Esophagus squamous epithelium (tissue), 4 donors: ENCODE data around the gene PLBD2.

Experiments
- CTCF ChIP-seq, 6 experiments: fragments of 450-650 bp in 4 of 6; fragments of 200-600 bp in 2 of 6; sonication (generic) in 2 of 6; IDR thresholded peaks; one replicate each; pipeline ENCODE4 v1.5.1; 2016 to 2019; ENCODE audit warnings: antibody characterized with exemption in 6 of 6, mild to moderate bottlenecking in 4 of 6, moderate library complexity in 4 of 6
- POLR2A ChIP-seq, 4 donors: fragments of 450-650 bp; IDR thresholded peaks; one replicate each; pipeline ENCODE4 v1.6.1; 2017; ENCODE audit warnings: antibody characterized with exemption in 4 of 4, mild to moderate bottlenecking in 4 of 4, moderate library complexity in 3 of 4

DNA sequence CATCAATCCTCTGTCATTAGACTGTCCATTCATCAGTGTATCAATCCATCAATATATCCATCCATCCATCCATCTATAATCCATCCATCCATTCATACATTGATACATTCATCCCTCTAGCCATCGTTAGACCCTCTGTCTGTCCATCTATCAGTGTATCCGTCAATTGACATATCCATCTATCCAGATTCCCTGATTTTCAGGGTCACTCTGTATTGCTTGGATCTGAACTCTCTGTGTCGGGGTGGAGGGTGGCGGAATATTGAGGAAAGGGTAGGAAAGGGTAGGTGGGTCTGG is 80.9 kb downstream of the PLBD2 start:
- TF ChIP-seq POLR2A (IDR thresholded peaks at IDR 0.05), result no peak
- no peak for TF ChIP-seq CTCF (IDR thresholded peaks at IDR 0.05)
